ENCODE results near the gene OLFM1.
"Not testable (repeated sequence)": the region's sequence is repeated elsewhere in the genome, so short reads cannot be mapped to it uniquely, and the experiment has no call there.

The OLFM1 gene

DNA sequence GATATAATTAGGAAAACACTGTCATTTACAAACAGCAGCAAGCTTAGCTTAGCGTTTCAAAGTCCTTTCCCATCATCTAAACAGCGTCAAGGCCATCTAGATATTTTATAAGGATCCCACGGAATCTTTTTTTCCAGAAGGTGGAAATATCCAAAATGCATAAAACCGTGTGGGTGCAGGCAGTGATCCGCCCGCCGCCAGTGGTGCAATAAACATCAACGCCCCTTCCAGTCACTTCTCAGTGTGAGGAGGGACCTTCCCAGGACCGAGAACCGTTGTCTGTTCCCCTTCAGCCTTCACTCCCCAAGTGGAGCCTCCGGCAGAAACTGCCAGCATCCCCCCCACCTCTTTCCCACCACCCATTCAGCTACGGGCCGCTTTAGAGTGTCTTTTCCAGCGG is 22.9 kb downstream of the OLFM1 start:
- no peak overlapping the region for H3K4me3 Mint-ChIP-seq

DNA sequence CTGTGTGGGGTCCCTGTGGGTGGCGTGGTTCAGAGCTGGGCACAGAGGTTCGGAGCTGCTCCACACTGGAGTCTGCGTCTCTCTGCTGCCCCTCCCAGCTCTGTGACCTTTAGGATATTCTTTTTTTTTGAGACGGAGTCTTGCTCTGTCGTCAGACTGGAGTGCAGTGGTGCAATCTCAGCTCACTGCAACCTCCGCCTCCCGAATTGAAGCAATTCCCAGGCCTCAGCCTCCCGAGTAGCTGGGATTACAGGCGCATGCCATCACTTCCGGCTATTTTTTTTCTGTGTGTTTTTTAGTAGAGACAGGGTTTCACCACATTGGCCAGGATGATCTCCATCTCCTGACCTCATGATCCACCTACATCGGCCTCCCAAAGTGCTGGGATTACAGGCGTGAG is 24.1 kb downstream of the OLFM1 start:
- H3K9me3 Mint-ChIP-seq, result not testable (repeated sequence)

More for the DNA sequence above, 22.9 kb downstream of the OLFM1 start:
- peaks cover 2% of the 10 kb centered on the region for H3K4me1 Mint-ChIP-seq
- no peak for DNase-seq
- H3K27me3 Mint-ChIP-seq, result peaks cover 27% of the 10 kb centered on the region
- H3K9me3 Mint-ChIP-seq, result no peaks in the 10 kb centered on the region
- no peak overlapping the region for H3K27ac Mint-ChIP-seq
- ATAC-seq, result no peak
- H3K36me3 Mint-ChIP-seq (ENCODE audit: low read depth), result no peaks in the 10 kb centered on the region

DNA sequence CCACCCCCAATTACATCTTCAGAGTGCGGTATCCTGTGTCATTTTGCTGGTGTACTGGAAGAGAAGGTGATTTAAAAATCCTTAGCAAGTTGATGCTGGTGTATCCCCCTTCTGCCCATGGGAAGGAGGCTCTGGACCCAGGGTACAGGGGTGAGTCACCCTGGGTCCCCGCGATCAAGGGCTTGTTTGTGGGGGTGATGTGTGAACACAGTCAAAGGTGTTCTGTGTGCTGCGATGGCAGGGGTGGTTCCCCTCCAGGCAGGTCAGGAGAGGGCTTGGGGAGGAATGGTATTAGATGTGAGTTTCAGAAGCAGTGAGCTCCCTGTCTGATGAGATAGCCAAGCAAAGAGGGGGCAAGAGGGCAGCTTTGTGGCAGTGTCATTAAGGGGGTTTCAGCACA is 28.9 kb downstream of the OLFM1 start:
- no peaks in the 10 kb centered on the region for H3K36me3 Mint-ChIP-seq (ENCODE audit: low read depth)
- no peaks in the 10 kb centered on the region for H3K4me1 Mint-ChIP-seq
- no peak overlapping the region for H3K27ac Mint-ChIP-seq
- no peak for DNase-seq
- no peak overlapping the region for H3K4me3 Mint-ChIP-seq
- no peak for ATAC-seq
- no peaks in the 10 kb centered on the region for H3K9me3 Mint-ChIP-seq
- peaks cover 1% of the 10 kb centered on the region for H3K27me3 Mint-ChIP-seq

More for the DNA sequence above, 24.1 kb downstream of the OLFM1 start:
- not testable (repeated sequence) for H3K27ac Mint-ChIP-seq; ATAC-seq; DNase-seq; H3K4me3 Mint-ChIP-seq; H3K36me3 Mint-ChIP-seq (ENCODE audit: low read depth); H3K4me1 Mint-ChIP-seq
- peaks cover 26% of the 10 kb centered on the region for H3K27me3 Mint-ChIP-seq

DNA sequence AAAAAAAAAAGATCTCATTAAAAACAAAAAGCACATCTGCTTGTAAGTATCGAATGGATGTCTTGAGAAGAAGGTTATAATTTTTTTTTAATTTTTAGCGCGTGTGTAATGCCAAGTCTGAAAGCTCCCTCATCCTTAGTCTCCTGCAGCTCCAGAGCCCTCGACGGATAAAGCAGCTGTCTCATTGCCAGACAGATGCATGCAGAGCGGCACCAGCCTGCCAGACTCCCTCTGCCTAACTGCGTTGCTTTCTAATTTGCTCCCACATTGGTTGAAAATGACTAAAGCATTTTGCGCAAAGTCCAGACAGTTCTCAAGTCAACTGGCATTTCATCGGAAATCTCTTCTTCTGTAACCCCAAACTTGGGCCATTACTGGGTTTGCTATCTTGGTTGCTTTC is 29.4 kb downstream of the OLFM1 start:
- Mint-ChIP-seq H3K27me3 (peaks cover 1% of the 10 kb centered on the region), H3K9me3 (no peaks in the 10 kb centered on the region), H3K4me1 (no peaks in the 10 kb centered on the region), H3K4me3 (no peak overlapping the region), H3K27ac (no peak overlapping the region), H3K36me3 (ENCODE audit: low read depth) (no peaks in the 10 kb centered on the region)
- ATAC-seq, result no peak
- no peak for DNase-seq

DNA sequence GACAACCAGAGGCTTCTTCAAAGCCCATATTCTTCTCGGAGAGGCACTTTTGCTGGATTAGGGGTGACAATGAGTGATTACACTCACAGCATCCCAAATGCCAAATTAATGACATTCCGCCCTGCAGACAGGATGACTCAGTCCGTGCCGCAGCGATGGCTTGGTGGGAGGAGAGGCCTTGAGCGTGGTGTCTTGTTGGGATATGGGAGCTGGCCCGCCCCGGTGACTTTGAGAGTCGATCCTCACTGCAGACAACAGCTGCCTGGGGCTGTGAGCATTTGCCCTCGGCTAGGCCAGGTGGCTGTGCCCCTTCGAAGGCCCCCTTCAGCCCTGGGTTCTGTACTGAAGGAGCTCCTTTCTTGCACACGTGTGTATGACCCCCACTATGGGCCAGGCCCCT is 29.8 kb downstream of the OLFM1 start:
- H3K36me3 Mint-ChIP-seq (ENCODE audit: low read depth), result no peaks in the 10 kb centered on the region
- peaks cover 1% of the 10 kb centered on the region for H3K27me3 Mint-ChIP-seq
- H3K4me1 Mint-ChIP-seq, result no peaks in the 10 kb centered on the region
- no peaks in the 10 kb centered on the region for H3K9me3 Mint-ChIP-seq
- no peak for DNase-seq
- no peak for ATAC-seq
- H3K27ac Mint-ChIP-seq, result no peak overlapping the region
- H3K4me3 Mint-ChIP-seq, result no peak overlapping the region

DNA sequence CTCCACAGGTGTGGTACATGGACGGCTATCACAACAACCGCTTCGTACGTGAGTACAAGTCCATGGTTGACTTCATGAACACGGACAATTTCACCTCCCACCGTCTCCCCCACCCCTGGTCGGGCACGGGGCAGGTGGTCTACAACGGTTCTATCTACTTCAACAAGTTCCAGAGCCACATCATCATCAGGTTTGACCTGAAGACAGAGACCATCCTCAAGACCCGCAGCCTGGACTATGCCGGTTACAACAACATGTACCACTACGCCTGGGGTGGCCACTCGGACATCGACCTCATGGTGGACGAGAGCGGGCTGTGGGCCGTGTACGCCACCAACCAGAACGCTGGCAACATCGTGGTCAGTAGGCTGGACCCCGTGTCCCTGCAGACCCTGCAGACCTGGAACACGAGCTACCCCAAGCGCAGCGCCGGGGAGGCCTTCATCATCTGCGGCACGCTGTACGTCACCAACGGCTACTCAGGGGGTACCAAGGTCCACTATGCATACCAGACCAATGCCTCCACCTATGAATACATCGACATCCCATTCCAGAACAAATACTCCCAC is 32.1 kb downstream of the OLFM1 start:
- no peak overlapping the region for H3K27ac Mint-ChIP-seq
- no peaks in the 10 kb centered on the region for H3K4me1 Mint-ChIP-seq
- ATAC-seq, result no peak
- DNase-seq, result no peak
- no peak overlapping the region for H3K4me3 Mint-ChIP-seq
- H3K9me3 Mint-ChIP-seq, result no peaks in the 10 kb centered on the region
- H3K27me3 Mint-ChIP-seq, result no peaks in the 10 kb centered on the region
- H3K36me3 Mint-ChIP-seq (ENCODE audit: low read depth), result no peaks in the 10 kb centered on the region

DNA sequence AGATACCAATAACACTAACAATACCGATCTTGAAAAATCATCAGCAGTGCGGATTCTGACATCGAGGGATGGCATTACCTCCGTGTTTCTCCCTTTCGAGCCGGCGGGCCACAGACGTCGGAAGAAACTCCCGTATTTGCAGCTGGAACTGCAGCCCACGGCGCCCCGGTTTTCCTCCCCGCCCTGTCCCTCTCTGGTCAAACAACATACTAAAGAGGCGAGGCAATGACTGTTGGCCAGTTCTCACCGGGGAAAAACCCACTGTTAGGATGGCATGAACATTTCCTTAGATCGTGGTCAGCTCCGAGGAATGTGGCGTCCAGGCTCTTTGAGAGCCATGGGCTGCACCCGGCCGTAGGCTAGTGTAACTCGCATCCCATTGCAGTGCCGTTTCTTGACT is 32.8 kb downstream of the OLFM1 start:
- Mint-ChIP-seq H3K36me3 (ENCODE audit: low read depth) (no peaks in the 10 kb centered on the region), H3K27me3 (no peaks in the 10 kb centered on the region), H3K4me1 (no peaks in the 10 kb centered on the region), H3K4me3 (no peak overlapping the region), H3K9me3 (no peaks in the 10 kb centered on the region), H3K27ac (no peak overlapping the region)
- no peak for DNase-seq
- ATAC-seq, result no peak

DNA sequence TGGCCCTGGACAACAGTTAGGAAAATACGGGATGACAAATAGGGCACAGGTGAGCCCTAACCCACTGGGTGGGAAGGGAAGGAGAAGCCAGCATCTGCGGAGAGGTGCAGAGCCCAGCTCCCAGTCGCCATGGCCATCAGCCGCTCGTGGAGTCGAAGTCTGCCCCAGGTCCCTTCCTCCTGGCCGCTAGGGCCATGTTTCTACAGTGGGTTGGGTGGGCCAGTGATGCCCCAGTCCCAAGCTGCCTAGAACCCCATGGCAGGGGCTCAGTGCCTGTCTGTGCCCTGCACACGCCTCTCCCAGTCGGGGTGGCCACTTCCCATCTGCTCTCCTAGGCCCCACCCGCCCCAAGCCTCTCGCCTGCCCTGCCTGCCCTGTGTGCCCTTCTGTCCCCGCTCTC is 34.8 kb downstream of the OLFM1 start:
- no peak overlapping the region for H3K4me3 Mint-ChIP-seq

DNA sequence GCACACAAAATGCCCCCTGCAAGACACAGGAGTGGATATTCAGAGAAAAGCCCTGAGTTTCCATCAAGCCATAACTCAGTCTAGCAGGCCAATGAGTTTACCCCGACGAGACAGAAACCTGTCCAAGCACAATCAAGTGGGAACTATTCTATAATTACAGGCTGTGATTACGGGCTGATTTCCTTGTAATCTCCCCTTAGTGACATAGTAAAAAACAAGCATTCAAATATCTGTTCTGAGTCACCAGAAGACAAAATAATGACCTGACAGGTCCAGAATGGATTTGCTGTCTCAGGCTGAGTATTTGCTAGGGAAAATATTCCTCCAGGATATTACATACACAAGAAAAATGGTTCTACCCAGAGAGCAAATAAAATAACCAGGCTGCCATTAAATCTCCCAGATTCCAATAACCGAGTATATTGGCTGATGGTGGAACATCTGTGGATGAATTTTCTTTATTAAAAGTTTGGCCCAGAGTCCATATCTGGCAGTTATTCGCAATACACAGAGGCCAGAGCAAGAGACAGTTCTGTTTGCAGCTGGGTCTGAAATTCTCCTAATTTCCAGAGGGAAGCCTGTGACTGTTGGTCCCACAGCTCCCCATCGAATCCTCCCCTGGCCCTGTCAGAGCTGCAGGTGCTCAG is 35.8 kb downstream of the OLFM1 start:
- Mint-ChIP-seq H3K9me3 (no peaks in the 10 kb centered on the region), H3K36me3 (ENCODE audit: low read depth) (no peaks in the 10 kb centered on the region), H3K27ac (no peak overlapping the region), H3K4me3 (no peak overlapping the region), H3K4me1 (no peaks in the 10 kb centered on the region), H3K27me3 (no peaks in the 10 kb centered on the region)
- no peak for ATAC-seq
- no peak for DNase-seq

More for the DNA sequence above, 34.8 kb downstream of the OLFM1 start:
- DNase-seq (no peak), ATAC-seq (no peak)
- no peaks in the 10 kb centered on the region for H3K4me1 Mint-ChIP-seq
- H3K27ac Mint-ChIP-seq, result no peak overlapping the region
- no peaks in the 10 kb centered on the region for H3K27me3 Mint-ChIP-seq
- no peaks in the 10 kb centered on the region for H3K36me3 Mint-ChIP-seq (ENCODE audit: low read depth)
- no peaks in the 10 kb centered on the region for H3K9me3 Mint-ChIP-seq

DNA sequence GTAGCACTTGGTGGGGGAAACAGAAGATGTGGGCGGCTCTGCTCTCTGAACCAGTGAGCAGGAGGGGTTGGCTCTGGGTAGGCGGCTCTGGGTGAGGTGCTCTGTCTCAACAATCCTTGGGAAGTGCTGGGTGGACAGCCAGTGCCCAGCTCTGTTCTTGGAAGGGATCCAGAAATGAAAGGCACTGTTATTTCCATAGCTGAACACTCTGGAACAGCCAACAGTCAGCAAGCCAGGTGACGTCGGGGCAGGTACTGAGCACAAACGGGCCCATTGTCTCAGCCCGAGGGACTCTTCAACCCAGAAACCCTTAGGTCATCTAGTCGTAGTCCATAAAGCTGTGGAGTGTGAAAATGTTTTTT is 36.3 kb downstream of the OLFM1 start:
- H3K9me3 Mint-ChIP-seq, result no peaks in the 10 kb centered on the region
- no peak overlapping the region for H3K4me3 Mint-ChIP-seq
- DNase-seq (no peak), ATAC-seq (no peak)
- H3K36me3 Mint-ChIP-seq (ENCODE audit: low read depth), result no peaks in the 10 kb centered on the region
- no peaks in the 10 kb centered on the region for H3K27me3 Mint-ChIP-seq
- no peaks in the 10 kb centered on the region for H3K4me1 Mint-ChIP-seq
- no peak overlapping the region for H3K27ac Mint-ChIP-seq

DNA sequence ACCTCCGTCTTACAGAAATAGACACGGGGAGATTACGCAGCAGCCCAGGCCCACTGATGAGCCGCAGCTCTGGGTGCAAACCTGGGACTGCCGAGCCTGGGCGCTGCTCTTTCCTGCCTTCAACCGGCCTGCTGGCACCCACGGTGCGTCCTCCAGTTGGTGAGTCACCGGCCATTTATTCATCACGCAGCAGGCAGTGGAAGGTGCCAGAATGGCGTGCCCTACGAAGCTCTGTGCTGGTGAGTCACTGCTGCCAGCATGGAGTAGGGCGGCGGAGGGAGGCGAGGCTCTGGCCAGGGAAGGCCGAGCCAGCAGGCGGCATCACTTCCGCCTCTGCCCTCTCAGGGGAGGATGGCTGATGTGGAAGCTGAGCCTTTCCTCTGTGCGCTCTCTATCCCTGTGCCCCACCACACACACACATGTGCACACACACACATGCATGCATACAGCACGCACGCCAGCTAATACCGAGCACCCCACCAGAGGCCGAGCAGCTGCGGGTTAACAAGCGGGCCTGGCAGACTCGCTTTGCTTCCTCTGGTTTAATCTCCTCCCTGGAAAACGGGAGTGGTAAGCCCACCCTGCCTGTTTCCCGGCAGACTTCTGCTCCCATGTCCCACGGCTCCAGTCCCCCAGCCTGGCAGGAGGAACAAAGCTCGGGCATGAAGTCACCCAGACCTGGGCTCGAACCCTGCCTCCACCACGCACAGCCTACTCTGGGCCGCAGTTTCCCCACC is 39.2 kb downstream of the OLFM1 start:
- H3K4me3 Mint-ChIP-seq, result no peak overlapping the region

DNA sequence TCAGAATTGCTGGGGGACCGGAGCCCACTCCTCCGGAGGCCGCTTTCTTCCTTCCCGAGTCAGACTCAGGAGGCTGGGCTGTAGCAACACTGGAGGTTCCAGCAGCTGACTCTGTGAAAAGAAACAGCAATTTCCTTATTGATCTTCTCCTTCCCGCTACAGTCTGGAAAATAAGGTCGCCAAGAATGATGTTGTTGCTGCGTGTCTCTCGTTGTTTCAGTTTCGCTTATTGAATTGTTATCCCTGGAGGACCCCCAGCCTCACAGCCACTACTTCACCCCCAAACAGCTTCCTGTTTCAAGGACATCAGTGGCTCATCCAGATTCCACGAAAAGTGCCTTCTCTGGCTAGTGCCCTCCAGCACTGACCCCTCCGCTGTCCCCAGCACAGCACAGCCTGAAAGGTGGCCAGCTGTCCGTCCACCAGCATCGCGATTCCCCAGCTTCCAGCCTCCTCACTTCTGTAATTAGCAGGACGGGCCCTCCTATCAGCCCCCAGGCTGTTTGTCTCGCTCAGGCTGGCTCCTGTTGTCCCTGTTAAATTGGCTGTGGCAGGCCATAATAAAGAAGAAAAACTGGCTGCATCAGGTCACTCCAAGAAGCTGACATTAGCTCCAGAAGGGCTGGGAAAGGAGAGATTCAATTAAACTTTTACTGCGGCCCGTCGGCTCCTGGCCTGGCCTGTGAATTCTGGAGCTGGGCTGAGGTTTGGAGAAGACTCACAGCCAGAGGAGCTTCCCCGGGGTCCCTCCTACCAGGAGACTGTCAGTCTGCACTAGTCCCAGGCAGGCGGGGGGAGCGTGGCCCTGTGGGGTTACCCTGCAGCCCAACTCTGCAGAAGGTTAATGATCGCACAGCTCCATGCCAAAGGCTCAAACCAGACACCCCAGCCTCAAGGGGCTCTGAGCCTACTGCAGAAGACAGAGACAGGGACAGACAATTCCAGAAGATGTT is 40.5 kb downstream of the OLFM1 start:
- DNase-seq (no peak), ATAC-seq (no peak)
- no peak overlapping the region for H3K4me3 Mint-ChIP-seq
- peaks cover 2% of the 10 kb centered on the region for H3K4me1 Mint-ChIP-seq
- H3K27ac Mint-ChIP-seq, result no peak overlapping the region
- H3K36me3 Mint-ChIP-seq (ENCODE audit: low read depth), result no peaks in the 10 kb centered on the region
- H3K27me3 Mint-ChIP-seq, result peaks cover 3% of the 10 kb centered on the region
- peaks cover 4% of the 10 kb centered on the region for H3K9me3 Mint-ChIP-seq

More for the DNA sequence above, 39.2 kb downstream of the OLFM1 start:
- DNase-seq (no peak), ATAC-seq (no peak)
- Mint-ChIP-seq H3K27ac (no peak overlapping the region), H3K9me3 (peaks cover 4% of the 10 kb centered on the region), H3K4me1 (peaks cover 2% of the 10 kb centered on the region), H3K36me3 (ENCODE audit: low read depth) (no peaks in the 10 kb centered on the region), H3K27me3 (peaks cover 2% of the 10 kb centered on the region)

DNA sequence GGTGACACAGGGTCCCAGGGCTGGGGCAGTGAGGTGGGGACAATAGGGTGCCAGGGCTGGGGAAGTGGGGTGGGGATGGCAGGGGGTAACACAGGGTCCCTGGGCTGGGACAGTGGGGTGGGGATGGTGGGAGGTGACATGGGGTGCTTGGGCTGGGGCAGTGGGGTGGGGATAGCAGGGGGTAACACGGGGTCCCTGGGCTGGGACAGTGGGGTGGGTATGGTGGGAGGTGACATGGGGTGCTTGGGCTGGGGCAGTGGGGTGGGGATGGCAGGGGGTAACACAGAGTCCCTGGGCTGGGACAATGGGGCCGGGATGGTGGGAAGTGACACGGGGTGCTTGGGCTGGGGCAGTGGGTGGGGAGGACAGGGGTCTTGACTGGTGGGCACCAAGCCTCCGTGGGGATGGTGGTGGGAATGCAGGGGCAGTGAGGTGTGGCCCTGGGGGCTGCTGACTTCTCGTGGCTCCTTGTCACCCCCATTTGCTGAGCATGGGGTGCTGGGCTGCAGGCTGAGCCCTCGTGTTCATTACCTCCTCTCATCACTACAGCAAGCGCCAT is 41.7 kb downstream of the OLFM1 start:
- H3K4me1 Mint-ChIP-seq, result peaks cover 2% of the 10 kb centered on the region
- no peak overlapping the region for H3K4me3 Mint-ChIP-seq
- peaks cover 5% of the 10 kb centered on the region for H3K27me3 Mint-ChIP-seq
- no peaks in the 10 kb centered on the region for H3K36me3 Mint-ChIP-seq (ENCODE audit: low read depth)
- no peak for DNase-seq
- peaks cover 4% of the 10 kb centered on the region for H3K9me3 Mint-ChIP-seq
- no peak for ATAC-seq
- no peak overlapping the region for H3K27ac Mint-ChIP-seq

DNA sequence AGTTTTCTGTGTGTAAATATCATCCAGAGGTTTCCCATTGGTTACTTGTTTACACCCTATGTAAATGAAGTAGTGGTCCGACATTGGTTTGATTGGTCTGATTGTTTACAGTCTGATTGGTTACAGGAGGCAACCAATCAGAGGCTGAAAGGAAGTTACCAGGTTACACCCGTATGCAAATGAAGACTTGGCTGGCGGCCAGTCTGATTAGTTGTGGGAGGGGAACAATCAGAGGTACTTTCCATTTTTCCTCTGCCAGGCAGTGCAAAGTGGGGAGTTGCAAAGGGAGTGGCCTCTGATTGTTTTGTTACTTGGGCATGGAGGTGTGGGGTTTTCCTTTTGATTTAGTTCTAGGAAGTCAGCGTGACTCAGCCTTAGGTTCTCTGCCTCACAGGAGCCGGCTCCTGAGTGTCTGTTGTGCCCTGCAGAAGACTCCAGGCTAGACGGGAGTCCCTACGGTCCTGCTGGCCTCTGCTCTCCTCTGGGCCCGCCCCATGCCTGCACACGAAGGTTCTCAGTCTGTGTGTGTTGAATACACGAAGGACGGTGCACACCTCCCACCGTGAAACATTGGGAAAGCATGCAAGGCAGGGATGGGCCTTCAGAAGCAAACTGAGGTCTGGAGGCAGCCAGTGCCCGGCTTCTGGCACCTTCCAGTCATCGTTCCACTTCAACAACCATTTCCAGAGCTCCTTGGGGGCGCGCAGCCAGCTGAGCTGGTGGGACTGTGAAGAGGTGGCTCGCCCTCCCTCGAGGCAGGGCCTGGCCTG is 42.9 kb downstream of the OLFM1 start:
- ATAC-seq (peak; percentile 30), DNase-seq (peak; percentile 18)
- Mint-ChIP-seq H3K4me1 (peaks cover 2% of the 10 kb centered on the region), H3K4me3 (no peak overlapping the region), H3K9me3 (peaks cover 4% of the 10 kb centered on the region), H3K27me3 (peaks cover 5% of the 10 kb centered on the region), H3K36me3 (ENCODE audit: low read depth) (no peaks in the 10 kb centered on the region), H3K27ac (no peak overlapping the region)
